SJCRH30 (cell line): Measurements from ENCODE around the gene TRPM8. TPM values are rescaled to one million over a fixed set of nuclear protein-coding genes. Genes with fewer than 3 reads are reported as not detected.
"Not testable (repeated sequence)": the region's sequence is repeated elsewhere in the genome, so short reads cannot be mapped to it uniquely, and the experiment has no call there.

ENCODE experiments used
- DNase-seq, 2 experiments: peaks; one replicate each; pipeline ENCODE4 v3.0.0-alpha.2; 2015 to 2020
- H3K27ac ChIP-seq: fragments of 250-450 bp; sonication (Bioruptor Pico); 2 replicates; pipeline ENCODE4 v1.5.1; 2020; ENCODE audit warnings: mild to moderate bottlenecking, moderate library complexity
- H3K27me3 ChIP-seq: fragments of 250-450 bp; sonication (Bioruptor Pico); 2 replicates; pipeline ENCODE4 v1.5.1; 2020; ENCODE audit warnings: mild to moderate bottlenecking, moderate library complexity
- H3K36me3 ChIP-seq: fragments of 250-450 bp; sonication (Bioruptor Pico); 2 replicates; pipeline ENCODE4 v1.5.1; 2020; ENCODE audit warnings: mild to moderate bottlenecking, moderate library complexity
- H3K4me1 ChIP-seq: fragments of 250-450 bp; sonication (Bioruptor Pico); 2 replicates; pipeline ENCODE4 v1.5.1; 2020; ENCODE audit warnings: mild to moderate bottlenecking, moderate library complexity
- H3K4me3 ChIP-seq: fragments of 250-450 bp; sonication (Bioruptor Pico); 2 replicates; pipeline ENCODE4 v1.5.1; 2020; ENCODE audit warnings: mild to moderate bottlenecking, moderate library complexity
- H3K9me3 ChIP-seq: fragments of 250-450 bp; sonication (Bioruptor Pico); replicated peaks from 2 replicates; pipeline ENCODE4 v1.5.1; 2020; ENCODE audit warnings: mild to moderate bottlenecking, moderate library complexity
- total RNA-seq: library from RNA; depleted of rRNA; stranded (reverse); fragments of >200 nt; shearing (Covaris generic); gene quantifications from 2 replicates; pipeline ENCODE4 v1.2.3, GENCODE V29; 2014

Gene TRPM8
- total RNA-seq, 1 experiment from 2014 or later, result 0.10 TPM

DNA sequence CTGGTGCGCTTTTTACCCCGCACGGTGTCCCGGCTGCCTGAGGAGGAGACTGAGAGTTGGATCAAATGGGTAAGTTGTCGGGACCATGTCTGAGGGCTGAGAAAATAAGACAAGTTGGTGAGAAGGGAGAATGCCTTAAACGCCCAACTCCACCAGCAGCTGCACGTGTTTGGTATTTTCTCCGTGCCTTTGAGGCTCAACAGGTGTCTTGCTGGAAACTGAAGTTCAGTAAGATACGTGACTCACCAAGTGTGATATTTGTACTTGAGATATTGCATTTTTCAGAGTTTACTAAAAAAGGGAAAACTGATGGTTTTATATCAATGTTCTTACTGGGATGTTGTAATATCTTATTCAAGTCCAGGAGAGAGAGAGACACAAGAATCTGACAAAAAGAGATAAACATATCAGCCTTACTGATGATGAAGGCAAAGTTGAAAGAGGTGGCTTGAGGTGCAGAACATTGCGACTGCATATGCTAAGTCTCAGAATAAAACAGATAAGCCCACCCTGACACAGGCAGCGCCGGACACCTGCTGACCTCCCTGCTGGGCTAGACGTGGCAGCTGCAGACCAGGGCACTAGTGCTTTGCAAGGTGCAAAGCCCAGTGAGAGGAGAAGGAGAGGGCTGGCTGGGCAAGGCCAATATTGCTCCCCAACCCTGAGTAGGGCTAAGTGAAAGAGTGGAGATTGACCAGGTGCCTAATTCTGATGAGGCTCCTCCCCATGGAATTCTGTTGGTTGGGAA, 33.1 kb downstream of the TRPM8 start:
- no peak for DNase-seq

DNA sequence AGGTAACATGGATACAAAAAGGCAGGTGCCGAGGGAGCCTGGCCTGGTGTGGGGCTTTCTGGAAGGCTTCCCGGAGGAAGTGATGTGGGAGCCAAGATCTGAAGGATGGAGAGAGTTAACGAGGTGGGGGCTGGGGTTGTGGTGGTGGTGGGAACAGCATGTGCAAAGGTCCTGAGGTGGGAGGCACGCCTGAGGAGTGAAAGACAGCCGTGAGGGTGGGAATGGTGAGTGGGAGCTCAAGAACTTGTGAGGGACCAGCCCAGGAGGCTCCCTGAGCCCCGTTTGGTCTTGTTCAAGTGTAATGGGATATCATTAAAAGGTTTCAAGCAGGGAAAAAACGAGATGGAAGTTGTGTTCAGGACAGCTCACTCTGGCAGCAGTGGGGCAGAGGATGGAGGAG, 35.2 kb downstream of the TRPM8 start:
- H3K4me3 ChIP-seq, result no peak overlapping the region
- no peak overlapping the region for H3K27ac ChIP-seq
- H3K36me3 ChIP-seq, result no peaks in the 10 kb centered on the region
- no peaks in the 10 kb centered on the region; the same call in 1 of the 2 replicates for H3K9me3 ChIP-seq
- peaks cover 5% of the 10 kb centered on the region for H3K27me3 ChIP-seq
- DNase-seq, result no peak
- H3K4me1 ChIP-seq, result no peaks in the 10 kb centered on the region

More for the DNA sequence above, 33.1 kb downstream of the TRPM8 start:
- H3K4me3 ChIP-seq, result no peak overlapping the region
- H3K9me3 ChIP-seq, result 0 out of 2 replicates have a peak, but pooled peaks cover 2% of the 10 kb centered on the region
- H3K27me3 ChIP-seq, result peaks cover 7% of the 10 kb centered on the region
- H3K4me1 ChIP-seq, result no peaks in the 10 kb centered on the region
- no peak overlapping the region for H3K27ac ChIP-seq
- H3K36me3 ChIP-seq, result no peaks in the 10 kb centered on the region

- Histone ChIP-seq H3K27me3 (peaks cover 4% of the 10 kb centered on the region; the same call in 1 of the 2 replicates), H3K4me3 (no peak overlapping the region), H3K36me3 (no peaks in the 10 kb centered on the region), H3K9me3 (no peaks in the 10 kb centered on the region; the same call in 1 of the 2 replicates), H3K4me1 (no peaks in the 10 kb centered on the region), H3K27ac (no peak overlapping the region)
- DNase-seq, result no peak
Measured at GRCh38 chr2:233953087-233953801, 36.1 kb downstream of the TRPM8 start.

DNA sequence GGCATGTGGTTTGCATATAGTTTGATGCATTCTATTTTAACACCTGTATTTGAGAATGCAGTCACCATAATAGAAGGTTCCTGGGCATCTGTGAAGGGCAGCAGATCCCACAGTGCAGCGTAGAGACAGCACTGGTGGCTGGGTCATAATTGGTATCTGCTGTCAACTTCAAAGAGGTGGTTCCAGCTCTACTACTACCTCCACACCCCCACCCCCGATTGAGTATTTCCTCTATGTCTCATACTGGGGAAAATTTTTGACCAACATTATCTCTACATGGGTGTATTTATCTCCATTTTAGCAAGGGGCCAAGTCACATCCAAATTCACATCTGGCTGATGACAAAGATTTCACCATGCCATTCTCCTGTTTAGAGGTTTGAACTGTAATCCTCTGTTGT, 43.0 kb downstream of the TRPM8 start:
- Histone ChIP-seq H3K27me3 (no peaks in the 10 kb centered on the region; the same call in 1 of the 2 replicates), H3K9me3 (no peaks in the 10 kb centered on the region; the same call in 1 of the 2 replicates), H3K27ac (no peak overlapping the region), H3K4me3 (no peak overlapping the region), H3K36me3 (no peaks in the 10 kb centered on the region), H3K4me1 (no peaks in the 10 kb centered on the region)
- no peak for DNase-seq

DNA sequence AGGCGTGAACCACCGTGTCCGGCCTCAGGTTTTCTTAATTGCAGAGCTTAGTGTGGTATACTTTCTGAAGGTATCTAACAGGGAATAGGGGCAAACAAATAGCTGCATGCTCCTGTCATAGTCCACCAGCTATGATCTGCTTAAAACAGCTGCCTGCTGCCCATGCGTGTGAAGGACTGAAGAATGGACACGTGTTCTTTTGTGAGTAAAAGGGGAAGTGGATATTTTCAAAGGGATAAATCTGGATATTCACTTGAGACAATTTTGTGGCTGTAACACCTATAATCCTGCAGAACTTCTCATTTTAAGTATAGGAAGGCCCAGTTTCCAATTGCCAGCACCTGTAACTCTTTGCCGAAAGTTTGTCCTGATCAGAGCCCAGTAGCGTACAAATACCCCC, 44.7 kb downstream of the TRPM8 start:
- Histone ChIP-seq H3K27ac (no peak overlapping the region), H3K27me3 (no peaks in the 10 kb centered on the region; the same call in 1 of the 2 replicates), H3K4me1 (no peaks in the 10 kb centered on the region), H3K9me3 (no peaks in the 10 kb centered on the region), H3K4me3 (no peak overlapping the region), H3K36me3 (no peaks in the 10 kb centered on the region)
- no peak for DNase-seq

- H3K27ac ChIP-seq, result no peak overlapping the region
- no peak for DNase-seq
- no peaks in the 10 kb centered on the region; the same call in 1 of the 2 replicates for H3K27me3 ChIP-seq
- no peaks in the 10 kb centered on the region for H3K36me3 ChIP-seq
- H3K4me1 ChIP-seq, result no peaks in the 10 kb centered on the region
- no peak overlapping the region for H3K4me3 ChIP-seq
- no peaks in the 10 kb centered on the region for H3K9me3 ChIP-seq
Measured at GRCh38 chr2:233964581-233964980, 47.4 kb downstream of the TRPM8 start.

DNA sequence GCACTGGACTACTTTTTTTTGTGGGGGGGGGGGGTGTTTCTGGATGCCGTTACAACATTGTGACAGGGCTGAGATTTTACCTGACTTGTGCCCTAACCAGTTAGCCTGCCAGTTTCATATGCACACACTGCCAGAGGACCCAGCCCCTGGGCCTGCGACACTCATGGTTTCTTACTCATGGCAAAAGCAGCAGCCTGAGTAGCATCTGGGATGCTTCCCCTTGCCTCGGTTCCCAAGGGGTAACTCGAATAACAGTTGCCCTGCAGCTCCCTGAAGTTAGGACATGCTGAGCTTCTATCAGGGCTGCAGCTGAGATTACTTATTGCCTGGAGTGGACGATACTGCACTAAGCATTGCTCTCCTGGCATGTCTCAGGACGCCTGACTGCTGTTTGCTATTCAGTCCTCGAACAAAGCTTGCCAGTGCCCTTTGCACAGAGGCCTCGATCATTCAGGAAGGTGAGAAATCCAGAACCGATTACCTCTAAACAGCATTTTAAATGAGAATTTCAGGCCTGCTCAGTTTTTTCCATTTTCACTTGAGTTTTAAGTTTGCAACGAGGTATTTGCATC, 47.9 kb downstream of the TRPM8 start:
- Histone ChIP-seq H3K27ac (no peak overlapping the region), H3K36me3 (no peaks in the 10 kb centered on the region)
- DNase-seq, result no peak

DNA sequence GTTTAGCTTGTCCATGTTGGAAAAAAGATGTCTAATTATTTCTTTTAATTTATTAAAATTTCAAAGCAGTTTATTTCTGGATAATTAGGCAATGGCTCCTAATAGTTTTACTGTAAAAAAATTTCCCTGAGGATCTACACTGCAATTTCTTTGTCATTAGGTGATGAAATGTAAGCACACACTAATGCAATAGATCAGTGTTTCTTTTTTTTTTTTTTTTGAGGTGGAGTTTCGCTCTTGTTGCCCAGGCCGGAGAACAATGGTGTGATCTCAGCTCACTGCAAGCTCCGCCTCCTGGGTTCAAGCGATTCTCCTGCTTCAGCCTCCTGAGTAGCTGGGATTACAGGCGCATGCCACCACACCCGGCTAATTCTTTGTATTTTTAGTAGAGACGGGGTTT, 48.5 kb downstream of the TRPM8 start:
- not testable (repeated sequence) for H3K27ac ChIP-seq, H3K9me3 ChIP-seq, H3K36me3 ChIP-seq, DNase-seq, H3K27me3 ChIP-seq, H3K4me3 ChIP-seq, H3K4me1 ChIP-seq

More for the DNA sequence above, 47.9 kb downstream of the TRPM8 start:
- H3K4me3 ChIP-seq, result no peak overlapping the region
- H3K27me3 ChIP-seq, result no peaks in the 10 kb centered on the region; the same call in 1 of the 2 replicates
- no peaks in the 10 kb centered on the region for H3K4me1 ChIP-seq
- H3K9me3 ChIP-seq, result no peaks in the 10 kb centered on the region

DNA sequence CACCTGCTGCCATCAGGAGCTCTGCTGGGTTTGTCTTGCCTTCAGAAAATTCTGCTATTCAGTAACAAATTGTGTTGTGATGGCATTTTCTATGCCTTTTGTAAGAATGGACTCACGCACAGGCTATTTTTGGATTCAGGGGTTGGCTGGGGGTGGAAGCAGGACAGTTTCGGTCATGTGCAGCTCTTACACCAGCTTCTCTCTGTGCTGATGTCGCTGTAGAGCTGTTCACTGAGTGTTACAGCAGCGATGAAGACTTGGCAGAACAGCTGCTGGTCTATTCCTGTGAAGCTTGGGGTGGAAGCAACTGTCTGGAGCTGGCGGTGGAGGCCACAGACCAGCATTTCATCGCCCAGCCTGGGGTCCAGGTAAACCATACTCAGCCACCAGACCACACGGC, 49.2 kb downstream of the TRPM8 start:
- no peak overlapping the region for H3K27ac ChIP-seq

DNA sequence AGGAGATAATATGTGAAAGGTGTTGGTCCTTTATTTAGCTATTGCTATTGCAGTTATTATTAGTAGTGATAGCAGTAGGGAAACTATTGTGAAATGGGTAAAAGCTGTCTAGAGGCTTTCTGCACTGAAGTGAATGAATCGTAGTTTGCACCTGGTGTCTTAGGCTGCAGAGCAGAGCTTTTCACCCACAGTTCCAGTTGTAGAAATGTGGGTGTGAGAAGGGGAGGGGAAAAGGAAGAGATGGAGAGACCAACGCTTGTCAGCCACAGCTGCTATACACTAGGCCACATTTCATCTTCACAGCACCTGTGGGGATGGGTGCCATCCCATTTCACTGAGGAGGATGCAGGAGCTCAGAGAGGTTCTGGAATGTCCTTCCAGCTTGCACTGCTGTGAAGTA, 50.0 kb downstream of the TRPM8 start:
- H3K27me3 ChIP-seq, result no peaks in the 10 kb centered on the region; the same call in 1 of the 2 replicates
- H3K27ac ChIP-seq, result no peak overlapping the region
- H3K36me3 ChIP-seq, result no peaks in the 10 kb centered on the region
- H3K4me3 ChIP-seq, result no peak overlapping the region
- no peaks in the 10 kb centered on the region for H3K4me1 ChIP-seq
- DNase-seq, result no peak
- H3K9me3 ChIP-seq, result no peaks in the 10 kb centered on the region

More for the DNA sequence above, 49.2 kb downstream of the TRPM8 start:
- peak in 1 of 2 experiments; percentile 32 for DNase-seq
- no peaks in the 10 kb centered on the region for H3K36me3 ChIP-seq
- no peaks in the 10 kb centered on the region; the same call in 1 of the 2 replicates for H3K27me3 ChIP-seq
- H3K4me1 ChIP-seq, result no peaks in the 10 kb centered on the region
- no peaks in the 10 kb centered on the region for H3K9me3 ChIP-seq
- H3K4me3 ChIP-seq, result no peak overlapping the region

- Histone ChIP-seq H3K4me3 (no peak overlapping the region), H3K4me1 (peaks cover under 1% of the 10 kb centered on the region; the same call in 1 of the 2 replicates), H3K9me3 (no peaks in the 10 kb centered on the region), H3K27ac (no peak overlapping the region), H3K36me3 (no peaks in the 10 kb centered on the region), H3K27me3 (no peaks in the 10 kb centered on the region)
- no peak for DNase-seq
Measured at GRCh38 chr2:233968556-233968955, 51.4 kb downstream of the TRPM8 start.

DNA sequence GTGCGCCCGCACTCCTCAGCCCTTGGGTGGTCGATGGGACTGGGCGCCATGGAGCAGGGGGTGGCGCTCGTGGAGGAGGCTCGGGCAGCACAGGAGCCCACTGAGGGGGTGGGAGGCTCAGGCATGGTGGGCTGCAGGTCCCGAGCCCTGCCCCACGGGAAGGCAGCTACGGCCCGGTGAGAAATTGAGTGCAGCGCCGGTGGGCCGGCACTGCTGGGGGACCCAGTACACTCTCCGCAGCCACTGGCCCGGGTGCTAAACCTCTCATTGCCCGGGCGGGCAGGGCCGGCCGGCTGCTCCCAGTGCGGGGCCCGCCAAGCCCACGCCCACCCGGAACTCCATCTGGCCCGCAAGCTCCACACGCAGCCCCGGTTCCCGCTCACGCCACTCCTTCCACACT, 55.3 kb downstream of the TRPM8 start:
- H3K27ac ChIP-seq, result not testable (repeated sequence)

DNA sequence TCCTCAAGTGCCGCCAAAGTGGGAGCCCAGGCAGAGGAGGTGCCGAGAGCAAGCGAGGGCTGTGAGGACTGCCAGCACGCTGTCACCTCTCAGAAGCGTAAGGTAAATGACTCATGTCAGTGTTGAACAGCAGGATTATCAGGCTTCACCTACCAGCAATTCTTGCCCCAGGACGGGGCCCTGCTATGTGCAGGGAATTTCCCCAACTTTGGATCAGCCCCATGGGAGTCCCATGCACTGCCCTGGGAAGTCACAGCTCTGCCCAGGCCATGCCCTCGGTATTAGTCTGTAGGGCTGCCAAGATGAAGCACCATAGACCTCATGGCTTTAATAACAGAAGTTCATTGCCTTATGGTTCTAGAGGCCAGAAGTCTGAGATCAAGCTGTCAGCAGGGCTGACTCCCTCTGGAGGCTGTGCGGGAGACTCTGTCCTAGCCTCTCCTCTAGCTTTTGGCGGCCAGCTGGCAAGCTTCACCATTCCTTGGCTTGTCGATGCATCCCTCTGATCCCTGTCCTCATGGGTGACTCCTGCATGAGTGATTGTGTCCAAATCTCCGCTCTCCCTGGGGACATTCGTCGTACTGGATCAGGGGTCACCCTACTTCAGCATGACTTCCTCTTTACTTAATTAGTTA, 55.9 kb downstream of the TRPM8 start:
- Histone ChIP-seq H3K27me3 (no peaks in the 10 kb centered on the region), H3K27ac (no peak overlapping the region), H3K4me3 (no peak overlapping the region), H3K9me3 (no peaks in the 10 kb centered on the region), H3K36me3 (no peaks in the 10 kb centered on the region), H3K4me1 (peaks cover 20% of the 10 kb centered on the region)
- no peak for DNase-seq

More for the DNA sequence above, 55.3 kb downstream of the TRPM8 start:
- not testable (repeated sequence) for H3K9me3 ChIP-seq, H3K27me3 ChIP-seq, H3K4me3 ChIP-seq, DNase-seq, H3K36me3 ChIP-seq
- H3K4me1 ChIP-seq, result peaks cover 20% of the 10 kb centered on the region

DNA sequence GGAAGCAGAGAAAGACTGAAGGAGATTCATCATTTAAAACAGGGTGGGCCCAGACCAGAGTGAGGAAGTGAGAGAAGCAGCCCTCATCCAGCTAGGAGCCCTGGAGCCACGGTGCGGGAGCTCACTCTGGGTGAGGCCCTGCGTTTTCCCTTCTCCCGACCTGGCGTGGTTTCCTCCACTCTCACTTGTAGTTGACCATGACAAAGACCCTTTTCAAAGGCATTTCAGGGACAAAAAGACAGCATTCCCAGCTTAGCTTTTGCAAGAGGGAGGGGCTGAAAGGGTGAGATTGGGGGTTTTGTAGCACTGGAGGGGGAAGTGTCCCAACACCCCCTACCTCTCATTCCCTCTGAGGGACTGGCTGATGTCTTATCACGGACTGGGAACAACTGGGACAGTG, 56.6 kb downstream of the TRPM8 start:
- H3K27me3 ChIP-seq, result no peaks in the 10 kb centered on the region
- DNase-seq, result no peak
- peaks cover 20% of the 10 kb centered on the region for H3K4me1 ChIP-seq
- no peaks in the 10 kb centered on the region for H3K9me3 ChIP-seq
- H3K4me3 ChIP-seq, result no peak overlapping the region
- H3K27ac ChIP-seq, result peak overlapping the region; percentile 29
- no peaks in the 10 kb centered on the region for H3K36me3 ChIP-seq
